Measurements from ENCODE around the gene COL16A1.

Gene COL16A1

GRCh38 chr1:31691951-31692350, 11.9 kb downstream of the COL16A1 start:
- in situ Hi-C loops (cut with MboI; ENCODE audit: low pct_unique_long_range_greater_than_20kb, low sequenced_read_pairs): no loop called here
- DNase-seq: no peak

- no peak for DNase-seq
- in situ Hi-C loops (cut with MboI; ENCODE audit: low pct_unique_long_range_greater_than_20kb, low sequenced_read_pairs): no loop called here
Observed at GRCh38 chr1:31691446-31691845, 12.4 kb downstream of the COL16A1 start.

- DNase-seq: no peak
- in situ Hi-C loops (cut with MboI; ENCODE audit: low pct_unique_long_range_greater_than_20kb, low sequenced_read_pairs): no loop called here
Observed at GRCh38 chr1:31690921-31691320, 12.9 kb downstream of the COL16A1 start.

- no peak for DNase-seq
- in situ Hi-C loops (cut with MboI; ENCODE audit: low pct_unique_long_range_greater_than_20kb, low sequenced_read_pairs): no loop called here
Observed at GRCh38 chr1:31689854-31690253, 14.0 kb downstream of the COL16A1 start.

- DNase-seq: no peak
- in situ Hi-C loops (cut with MboI; ENCODE audit: low pct_unique_long_range_greater_than_20kb, low sequenced_read_pairs): no loop called here
Observed at GRCh38 chr1:31689379-31689778, 14.4 kb downstream of the COL16A1 start.

- no peak for DNase-seq
- in situ Hi-C loops (cut with MboI; ENCODE audit: low pct_unique_long_range_greater_than_20kb, low sequenced_read_pairs): no loop called here
Observed at GRCh38 chr1:31688233-31688918, 15.4 kb downstream of the COL16A1 start.

- in situ Hi-C loops (cut with MboI; ENCODE audit: low pct_unique_long_range_greater_than_20kb, low sequenced_read_pairs): no loop called here
- no peak for DNase-seq
Observed at GRCh38 chr1:31687601-31688000, 16.2 kb downstream of the COL16A1 start.

GRCh38 chr1:31685795-31686194, 18.0 kb downstream of the COL16A1 start:
- in situ Hi-C loops (cut with MboI; ENCODE audit: low pct_unique_long_range_greater_than_20kb, low sequenced_read_pairs): no loop called here
- no peak for DNase-seq

GRCh38 chr1:31683997-31684396, 19.8 kb downstream of the COL16A1 start:
- in situ Hi-C loops (cut with MboI; ENCODE audit: low pct_unique_long_range_greater_than_20kb, low sequenced_read_pairs): no loop called here
- DNase-seq: peak; percentile 12

GRCh38 chr1:31681415-31681814, 22.4 kb downstream of the COL16A1 start:
- no peak for DNase-seq
- in situ Hi-C loops (cut with MboI; ENCODE audit: low pct_unique_long_range_greater_than_20kb, low sequenced_read_pairs): no loop called here

- no peak for DNase-seq
- in situ Hi-C loops (cut with MboI; ENCODE audit: low pct_unique_long_range_greater_than_20kb, low sequenced_read_pairs): no loop called here
Observed at GRCh38 chr1:31679676-31680230, 24.1 kb downstream of the COL16A1 start.

- in situ Hi-C loops (cut with MboI; ENCODE audit: low pct_unique_long_range_greater_than_20kb, low sequenced_read_pairs): no loop called here
- DNase-seq: no peak
Observed at GRCh38 chr1:31679091-31679490, 24.7 kb downstream of the COL16A1 start.

- in situ Hi-C loops (cut with MboI; ENCODE audit: low pct_unique_long_range_greater_than_20kb, low sequenced_read_pairs): no loop called here
- DNase-seq: no peak
Observed at GRCh38 chr1:31678681-31679080, 25.1 kb downstream of the COL16A1 start.

- in situ Hi-C loops (cut with MboI; ENCODE audit: low pct_unique_long_range_greater_than_20kb, low sequenced_read_pairs): no loop called here
- DNase-seq: no peak
Observed at GRCh38 chr1:31677949-31678348, 25.9 kb downstream of the COL16A1 start.

- in situ Hi-C loops (cut with MboI; ENCODE audit: low pct_unique_long_range_greater_than_20kb, low sequenced_read_pairs): no loop called here
- DNase-seq: no peak
Observed at GRCh38 chr1:31677401-31677800, 26.4 kb downstream of the COL16A1 start.

- DNase-seq: no peak
- in situ Hi-C loops (cut with MboI; ENCODE audit: low pct_unique_long_range_greater_than_20kb, low sequenced_read_pairs): no loop called here
Observed at GRCh38 chr1:31675756-31676155, 28.1 kb downstream of the COL16A1 start.

GRCh38 chr1:31675161-31675560, 28.7 kb downstream of the COL16A1 start:
- DNase-seq: no peak
- in situ Hi-C loops (cut with MboI; ENCODE audit: low pct_unique_long_range_greater_than_20kb, low sequenced_read_pairs): no loop called here

GRCh38 chr1:31674626-31675025, 29.2 kb downstream of the COL16A1 start:
- in situ Hi-C loops (cut with MboI; ENCODE audit: low pct_unique_long_range_greater_than_20kb, low sequenced_read_pairs): no loop called here
- DNase-seq: no peak

- in situ Hi-C loops (cut with MboI; ENCODE audit: low pct_unique_long_range_greater_than_20kb, low sequenced_read_pairs): no loop called here
- DNase-seq: no peak
Observed at GRCh38 chr1:31673433-31673832, 30.4 kb downstream of the COL16A1 start.

- DNase-seq: no peak
- in situ Hi-C loops (cut with MboI; ENCODE audit: low pct_unique_long_range_greater_than_20kb, low sequenced_read_pairs): no loop called here
Observed at GRCh38 chr1:31672986-31673385, 30.8 kb downstream of the COL16A1 start.

- in situ Hi-C loops (cut with MboI; ENCODE audit: low pct_unique_long_range_greater_than_20kb, low sequenced_read_pairs): no loop called here
- DNase-seq: no peak
Observed at GRCh38 chr1:31671561-31672201, 32.1 kb downstream of the COL16A1 start.
